ENCODE results near the gene FASN.

GRCh38 chr17:82108496-82108945 lies 10.5 kb upstream of the FASN start:
- TF ChIP-seq CTCF (IDR thresholded peaks at IDR 0.05; ENCODE audit: low read depth, low read length) (no peak), EZH2phosphoT487 (IDR thresholded peaks at IDR 0.05; ENCODE audit: low read depth) (no peak)
